Lower lobe of right lung (tissue), 2 donors: ENCODE measurements around the gene VWC2L. TPM values are rescaled to one million over a fixed set of nuclear protein-coding genes. Genes with fewer than 3 reads are reported as not detected.

Experiments
- ATAC-seq, 2 donors: fragments of 200-7000 bp; cut with Tn5 transposase; one replicate each; pipeline ENCODE4 v1.9.1; 2020 to 2022; ENCODE audit warnings: mild to moderate bottlenecking in 2 of 2, moderate library complexity in 2 of 2
- DNase-seq: peaks from one replicate; pipeline ENCODE4 v3.0.0-alpha.2; 2020
- H3K27ac ChIP-seq: fragments of 200-600 bp; one replicate; pipeline ENCODE4 v1.8.0; 2022
- H3K27me3 ChIP-seq: fragments of 200-600 bp; one replicate; pipeline ENCODE4 v1.8.0; 2022; ENCODE audit warnings: low read depth
- H3K36me3 ChIP-seq: fragments of 200-600 bp; one replicate; pipeline ENCODE4 v1.8.0; 2022; ENCODE audit warnings: mild to moderate bottlenecking
- H3K4me1 ChIP-seq: fragments of 200-600 bp; one replicate; pipeline ENCODE4 v1.8.0; 2022
- H3K4me3 ChIP-seq: fragments of 200-600 bp; one replicate; pipeline ENCODE4 v1.8.0; 2022; ENCODE audit warnings: mild to moderate bottlenecking
- H3K9me3 ChIP-seq: fragments of 200-600 bp; one replicate; pipeline ENCODE4 v1.8.0; 2022
- CTCF ChIP-seq: fragments of 200-600 bp; IDR thresholded peaks from one replicate; pipeline ENCODE4 v1.8.0; 2022; ENCODE audit warnings: antibody characterized with exemption, mild to moderate bottlenecking
- intact Hi-C: fragments of 100-400 bp; cut with DNase I; formaldehyde crosslinking; loops from one replicate; pipeline ENCODE4 v1.11.0; 2022
- total RNA-seq: library from RNA; stranded (reverse); fragmentation: NEBNext Ultra II Directional; extraction: Animal tissue kit (Norgen Biotek cat#: 25700); gene quantifications from one replicate; pipeline ENCODE4 v1.2.1, GENCODE V29; 2021
- donor health status: DM: no; HTN: yes; CAD: no; lungs with severe emphysema.

Gene VWC2L
- total RNA-seq, 1 donor from 2014 or later = not detected

GRCh38 chr2:214601852-214602633, 191.2 kb downstream of the VWC2L start:
- intact Hi-C loops = no loop called here
- no peak for DNase-seq
- no peak for ATAC-seq
- H3K27me3 ChIP-seq = no peaks in the 10 kb centered on the region
- no peaks in the 10 kb centered on the region for H3K9me3 ChIP-seq
- no peak overlapping the region for H3K4me3 ChIP-seq
- no peak overlapping the region for H3K27ac ChIP-seq
- no peaks in the 10 kb centered on the region for H3K4me1 ChIP-seq
- TF ChIP-seq CTCF = no peak
- no peaks in the 10 kb centered on the region for H3K36me3 ChIP-seq

GRCh38 chr2:214604861-214605260, 194.0 kb downstream of the VWC2L start:
- peak; percentile 38 to 62 for ATAC-seq
- Histone ChIP-seq H3K4me1 (no peaks in the 10 kb centered on the region), H3K36me3 (no peaks in the 10 kb centered on the region), H3K4me3 (no peak overlapping the region), H3K27me3 (no peaks in the 10 kb centered on the region), H3K27ac (no peak overlapping the region), H3K9me3 (no peaks in the 10 kb centered on the region)
- intact Hi-C loops = no loop called here
- no peak for TF ChIP-seq CTCF
- no peak for DNase-seq

- DNase-seq (no peak), ATAC-seq (no peak)
Observed at GRCh38 chr2:214607051-214607450, 196.2 kb downstream of the VWC2L start.

GRCh38 chr2:214611015-214611414, 200.2 kb downstream of the VWC2L start:
- Histone ChIP-seq H3K27me3 (no peaks in the 10 kb centered on the region), H3K4me3 (no peak overlapping the region), H3K27ac (no peak overlapping the region), H3K4me1 (no peaks in the 10 kb centered on the region), H3K36me3 (no peaks in the 10 kb centered on the region), H3K9me3 (no peaks in the 10 kb centered on the region)
- no peak for DNase-seq
- intact Hi-C loops = no loop called here
- TF ChIP-seq CTCF = no peak
- ATAC-seq = no peak

More at GRCh38 chr2:214607051-214607450, 196.2 kb downstream of the VWC2L start:
- no peak for TF ChIP-seq CTCF
- Histone ChIP-seq H3K27me3 (no peaks in the 10 kb centered on the region), H3K9me3 (no peaks in the 10 kb centered on the region), H3K36me3 (no peaks in the 10 kb centered on the region), H3K4me3 (no peak overlapping the region), H3K4me1 (no peaks in the 10 kb centered on the region), H3K27ac (no peak overlapping the region)
- intact Hi-C loops = no loop called here

GRCh38 chr2:214624166-214624760, 213.4 kb downstream of the VWC2L start:
- Histone ChIP-seq H3K9me3 (no peaks in the 10 kb centered on the region), H3K27me3 (no peaks in the 10 kb centered on the region), H3K4me3 (no peak overlapping the region), H3K4me1 (no peaks in the 10 kb centered on the region), H3K27ac (no peak overlapping the region), H3K36me3 (no peaks in the 10 kb centered on the region)
- intact Hi-C loops = no loop called here
- TF ChIP-seq CTCF = no peak
- ATAC-seq (no peak), DNase-seq (no peak)
